ENCODE results near the gene KLKB1.

Gene KLKB1

GRCh38 chr4:186200516-186200915 is 26.8 kb upstream of the KLKB1 start:
- CTCF ChIA-PET = no interaction called here
- Histone ChIP-seq H3K27ac (ENCODE audit: extremely low read depth, low read depth, low read length) (no peak overlapping the region), H3K4me3 (ENCODE audit: low read depth, low read length) (no peak overlapping the region), H3K9me3 (ENCODE audit: control insufficient read depth, insufficient read depth, low read depth, low read length) (no peaks in the 10 kb centered on the region), H3K36me3 (ENCODE audit: control insufficient read depth in 2 of 2, insufficient read depth in 1 of 2, low read length in 2 of 2) (peaks cover 0 to 3% of the 10 kb centered on the region in 2 experiments; a peak in 1 of 3 replicates), H3K4me1 (ENCODE audit: control insufficient read depth, insufficient read depth, low read length) (no peaks in the 10 kb centered on the region; the same call in 1 of the 2 replicates)
- no peak for TF ChIP-seq ZNF561 (tag by site-specific recombination; IDR thresholded peaks at IDR 0.05; ENCODE audit: borderline replicate concordance)
- TF ChIP-seq SP7 (tag by site-specific recombination; IDR thresholded peaks at IDR 0.05) = 0 out of 2 replicates have a peak, but pooled peaks have one; percentile 38
- POLR2A ChIA-PET = no interaction called here

DNA sequence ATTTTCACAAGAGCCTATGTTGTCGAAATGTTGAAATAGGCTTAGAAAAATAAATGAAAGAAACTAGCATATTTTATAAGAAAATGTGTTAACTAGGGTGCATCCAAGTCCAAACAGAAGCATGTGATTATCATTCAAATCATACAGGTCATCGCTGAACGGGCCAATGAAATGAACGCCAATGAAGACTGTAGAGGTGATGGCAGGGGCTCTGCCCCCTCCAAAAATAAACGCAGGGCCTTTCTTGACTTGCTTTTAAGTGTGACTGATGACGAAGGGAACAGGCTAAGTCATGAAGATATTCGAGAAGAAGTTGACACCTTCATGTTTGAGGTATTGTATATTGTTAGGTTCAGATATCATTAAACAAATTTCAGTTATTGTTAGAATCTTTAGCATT is 26.3 kb upstream of the KLKB1 start:
- H3K27ac ChIP-seq (ENCODE audit: extremely low read depth, low read depth, low read length) = no peak overlapping the region
- POLR2A ChIA-PET = no interaction called here
- TF ChIP-seq ZNF777 (tag by site-specific recombination; IDR thresholded peaks at IDR 0.05; ENCODE audit: borderline replicate concordance) = no peak
- TF ChIP-seq AEBP2 (tag by site-specific recombination; IDR thresholded peaks at IDR 0.05; ENCODE audit: borderline replicate concordance) = no peak
- no peak for TF ChIP-seq ZFHX2 (tag by site-specific recombination; conservative IDR thresholded peaks at IDR 0.05)
- no peak for TF ChIP-seq SP2 (tag by site-specific recombination; IDR thresholded peaks at IDR 0.05)
- no peak for TF ChIP-seq ZNF274 (IDR thresholded peaks at IDR 0.05; ENCODE audit: low read length)
- no peak for TF ChIP-seq ZNF274 (tag by site-specific recombination; IDR thresholded peaks at IDR 0.05; ENCODE audit: borderline replicate concordance)
- no peak for TF ChIP-seq ZNF561 (tag by site-specific recombination; IDR thresholded peaks at IDR 0.05; ENCODE audit: borderline replicate concordance)
- no peak for TF ChIP-seq ZNF501 (tag by site-specific recombination; IDR thresholded peaks at IDR 0.05)
- no peak for TF ChIP-seq GLIS2 (tag by site-specific recombination; IDR thresholded peaks at IDR 0.05)
- TF ChIP-seq, protein P1, sequence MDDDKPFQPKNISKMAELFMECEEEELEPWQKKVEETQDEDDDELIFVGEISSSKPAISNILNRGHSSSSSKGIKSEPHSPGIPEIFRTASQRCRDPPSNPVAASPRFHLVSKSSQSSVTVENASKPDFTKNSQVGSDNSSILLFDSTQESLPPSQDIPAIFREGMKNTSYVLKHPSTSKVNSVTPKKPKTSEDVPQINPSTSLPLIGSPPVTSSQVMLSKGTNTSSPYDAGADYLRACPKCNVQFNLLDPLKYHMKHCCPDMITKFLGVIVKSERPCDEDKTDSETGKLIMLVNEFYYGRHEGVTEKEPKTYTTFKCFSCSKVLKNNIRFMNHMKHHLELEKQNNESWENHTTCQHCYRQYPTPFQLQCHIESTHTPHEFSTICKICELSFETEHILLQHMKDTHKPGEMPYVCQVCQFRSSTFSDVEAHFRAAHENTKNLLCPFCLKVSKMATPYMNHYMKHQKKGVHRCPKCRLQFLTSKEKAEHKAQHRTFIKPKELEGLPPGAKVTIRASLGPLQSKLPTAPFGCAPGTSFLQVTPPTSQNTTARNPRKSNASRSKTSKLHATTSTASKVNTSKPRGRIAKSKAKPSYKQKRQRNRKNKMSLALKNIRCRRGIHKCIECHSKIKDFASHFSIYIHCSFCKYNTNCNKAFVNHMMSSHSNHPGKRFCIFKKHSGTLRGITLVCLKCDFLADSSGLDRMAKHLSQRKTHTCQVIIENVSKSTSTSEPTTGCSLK (tag by site-specific recombination; IDR thresholded peaks at IDR 0.05) = no peak
- no peak for TF ChIP-seq ZSCAN23 (tag by site-specific recombination; IDR thresholded peaks at IDR 0.05)
- TF ChIP-seq, protein P2, sequence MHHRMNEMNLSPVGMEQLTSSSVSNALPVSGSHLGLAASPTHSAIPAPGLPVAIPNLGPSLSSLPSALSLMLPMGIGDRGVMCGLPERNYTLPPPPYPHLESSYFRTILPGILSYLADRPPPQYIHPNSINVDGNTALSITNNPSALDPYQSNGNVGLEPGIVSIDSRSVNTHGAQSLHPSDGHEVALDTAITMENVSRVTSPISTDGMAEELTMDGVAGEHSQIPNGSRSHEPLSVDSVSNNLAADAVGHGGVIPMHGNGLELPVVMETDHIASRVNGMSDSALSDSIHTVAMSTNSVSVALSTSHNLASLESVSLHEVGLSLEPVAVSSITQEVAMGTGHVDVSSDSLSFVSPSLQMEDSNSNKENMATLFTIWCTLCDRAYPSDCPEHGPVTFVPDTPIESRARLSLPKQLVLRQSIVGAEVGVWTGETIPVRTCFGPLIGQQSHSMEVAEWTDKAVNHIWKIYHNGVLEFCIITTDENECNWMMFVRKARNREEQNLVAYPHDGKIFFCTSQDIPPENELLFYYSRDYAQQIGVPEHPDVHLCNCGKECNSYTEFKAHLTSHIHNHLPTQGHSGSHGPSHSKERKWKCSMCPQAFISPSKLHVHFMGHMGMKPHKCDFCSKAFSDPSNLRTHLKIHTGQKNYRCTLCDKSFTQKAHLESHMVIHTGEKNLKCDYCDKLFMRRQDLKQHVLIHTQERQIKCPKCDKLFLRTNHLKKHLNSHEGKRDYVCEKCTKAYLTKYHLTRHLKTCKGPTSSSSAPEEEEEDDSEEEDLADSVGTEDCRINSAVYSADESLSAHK (tag by site-specific recombination; IDR thresholded peaks at IDR 0.05) = no peak
- no peak for TF ChIP-seq TCF7L2 (IDR thresholded peaks at IDR 0.05; ENCODE audit: borderline replicate concordance, low read depth, low read length)
- TF ChIP-seq, protein P3, sequence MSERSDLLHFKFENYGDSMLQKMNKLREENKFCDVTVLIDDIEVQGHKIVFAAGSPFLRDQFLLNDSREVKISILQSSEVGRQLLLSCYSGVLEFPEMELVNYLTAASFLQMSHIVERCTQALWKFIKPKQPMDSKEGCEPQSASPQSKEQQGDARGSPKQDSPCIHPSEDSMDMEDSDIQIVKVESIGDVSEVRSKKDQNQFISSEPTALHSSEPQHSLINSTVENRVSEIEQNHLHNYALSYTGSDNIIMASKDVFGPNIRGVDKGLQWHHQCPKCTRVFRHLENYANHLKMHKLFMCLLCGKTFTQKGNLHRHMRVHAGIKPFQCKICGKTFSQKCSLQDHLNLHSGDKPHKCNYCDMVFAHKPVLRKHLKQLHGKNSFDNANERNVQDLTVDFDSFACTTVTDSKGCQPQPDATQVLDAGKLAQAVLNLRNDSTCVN (tag by site-specific recombination; optimal IDR thresholded peaks at IDR 0.05) = no peak

More for the DNA sequence above, 26.3 kb upstream of the KLKB1 start:
- no peaks in the 10 kb centered on the region for H3K9me3 ChIP-seq (ENCODE audit: control insufficient read depth, insufficient read depth, low read depth, low read length)
- H3K4me1 ChIP-seq (ENCODE audit: control insufficient read depth, insufficient read depth, low read length) = no peaks in the 10 kb centered on the region; the same call in 1 of the 2 replicates
- peaks cover 0 to 3% of the 10 kb centered on the region in 2 experiments; a peak in 1 of 3 replicates for H3K36me3 ChIP-seq (ENCODE audit: control insufficient read depth in 2 of 2, insufficient read depth in 1 of 2, low read length in 2 of 2)
- H3K4me3 ChIP-seq (ENCODE audit: low read depth, low read length) = no peak overlapping the region
- CTCF ChIA-PET = interaction anchor here (0.6 to 1.5 kb wide), 4 partner anchors 9 to 356 kb away, joined by 3 to 6 read pairs (median 4); partner anchors contain the start of gene KLKB1

Data from HEK293 (cell line).